ENCODE data around the gene MED23. TPM values are rescaled to one million over a fixed set of nuclear protein-coding genes. Genes with fewer than 3 reads are reported as not detected.

Gene MED23
- total RNA-seq, 4 donors from 2014 or later = 19.3 to 41.1 (median 21.9) TPM

DNA sequence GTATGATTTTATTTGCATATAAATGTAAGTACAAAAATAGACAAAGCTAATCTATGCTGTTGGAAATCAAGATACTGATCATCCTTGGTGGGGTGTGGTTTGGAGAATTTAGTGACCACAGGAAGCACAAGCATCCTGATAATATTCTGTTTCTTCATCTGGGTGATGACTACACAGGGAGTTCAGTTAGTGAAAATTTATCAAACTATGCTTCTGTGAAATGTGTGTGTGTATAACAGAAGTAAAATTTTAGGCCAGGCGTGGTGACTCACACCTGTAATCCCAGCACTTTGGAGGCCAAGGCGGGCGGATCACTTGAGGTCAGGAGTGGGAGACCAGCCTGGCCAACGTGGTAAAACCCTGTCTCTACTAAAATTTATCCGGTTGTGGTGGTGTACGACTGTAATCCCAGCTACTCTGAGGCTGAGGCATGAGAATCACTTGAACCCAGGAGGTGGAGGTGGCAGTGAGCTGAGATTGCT is 29.6 kb upstream of the MED23 start:
- no peak for ATAC-seq (ENCODE audit: low FRiP score)
- TF ChIP-seq CTCF (IDR thresholded peaks at IDR 0.05) = no peak
- DNase-seq (ENCODE audit: low spot score) = no peak

- DNase-seq (ENCODE audit: low spot score) (no peak), ATAC-seq (ENCODE audit: low FRiP score) (no peak)
Measured at GRCh38 chr6:131657222-131657621, 29.2 kb upstream of the MED23 start.

DNA sequence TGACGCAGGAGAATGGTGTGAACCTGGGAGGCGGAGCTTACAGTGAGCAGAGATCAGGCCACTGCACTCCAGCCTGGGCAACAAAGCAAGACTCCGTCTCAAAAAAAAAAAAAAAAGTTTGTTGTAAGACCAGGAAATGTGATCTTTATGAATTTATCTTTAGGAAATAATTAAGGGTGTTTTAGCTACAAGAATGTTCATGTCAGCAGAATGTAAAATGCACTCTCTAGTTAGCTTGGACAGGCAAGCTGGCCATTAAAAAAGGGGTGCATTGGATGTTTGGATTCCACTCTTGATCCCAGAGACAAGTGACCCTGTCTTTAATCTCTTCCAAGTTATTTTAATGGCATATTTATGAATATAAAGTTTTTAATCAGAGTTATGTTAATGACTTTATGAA is 28.6 kb upstream of the MED23 start:
- no peak for ATAC-seq (ENCODE audit: low FRiP score)
- no peak for TF ChIP-seq CTCF (IDR thresholded peaks at IDR 0.05)
- DNase-seq (ENCODE audit: low spot score) = no peak

More at GRCh38 chr6:131657222-131657621, 29.2 kb upstream of the MED23 start:
- TF ChIP-seq CTCF (IDR thresholded peaks at IDR 0.05) = no peak

DNA sequence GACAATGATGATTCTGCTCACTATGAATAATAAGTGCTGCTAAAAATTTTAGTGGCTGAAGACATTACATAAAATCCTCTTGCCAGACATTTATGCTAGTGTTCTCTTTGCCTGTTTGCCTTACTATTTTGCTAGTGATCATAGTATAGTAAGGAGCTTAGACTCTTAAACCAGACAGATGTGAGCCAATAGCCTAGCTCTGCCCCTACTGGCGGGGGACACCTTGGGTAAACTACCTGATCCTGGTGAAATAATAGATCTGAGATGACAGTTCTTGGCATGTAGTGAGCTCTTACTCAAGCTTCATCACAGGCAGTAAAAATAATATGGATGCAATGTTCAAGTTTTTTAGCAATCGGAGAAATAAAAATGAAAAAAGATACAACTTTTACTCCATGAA is 27.9 kb upstream of the MED23 start:
- ATAC-seq (ENCODE audit: low FRiP score) (no peak), DNase-seq (ENCODE audit: low spot score) (no peak)
- TF ChIP-seq CTCF (IDR thresholded peaks at IDR 0.05) = no peak

DNA sequence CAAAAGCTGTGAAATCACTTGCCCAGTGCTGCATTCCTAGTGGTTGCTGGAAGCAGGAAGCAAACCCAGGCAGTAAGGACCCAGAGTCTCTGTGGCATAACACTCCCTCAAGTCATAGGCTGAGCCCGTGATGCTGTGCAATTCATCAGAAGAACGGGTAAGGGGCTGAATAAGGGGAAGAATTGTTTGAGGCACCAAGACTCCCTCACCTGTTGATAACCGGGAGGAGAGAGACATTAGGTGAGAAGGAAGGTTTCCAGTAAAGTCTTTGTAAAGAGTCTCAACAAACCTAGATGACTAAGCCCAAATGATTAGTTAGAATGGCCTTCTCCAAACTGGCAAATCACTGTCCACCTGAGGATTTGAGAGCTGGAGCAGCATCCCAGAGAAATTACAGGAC is 27.3 kb upstream of the MED23 start:
- ATAC-seq (ENCODE audit: low FRiP score) (no peak), DNase-seq (ENCODE audit: low spot score) (no peak)
- TF ChIP-seq CTCF (IDR thresholded peaks at IDR 0.05) = no peak

- DNase-seq (ENCODE audit: low spot score) (no peak), ATAC-seq (ENCODE audit: low FRiP score) (no peak)
Measured at GRCh38 chr6:131654326-131654725, 26.3 kb upstream of the MED23 start.

More at GRCh38 chr6:131654326-131654725, 26.3 kb upstream of the MED23 start:
- no peak for TF ChIP-seq CTCF (IDR thresholded peaks at IDR 0.05)
